ENCODE data around the gene CAMKK1. TPM values are rescaled to one million over a fixed set of nuclear protein-coding genes. Genes with fewer than 3 reads are reported as not detected.

The CAMKK1 gene
- total and polyA plus RNA-seq, 2 donors (not counting 3 experiments of a cell fraction or from before 2014, with no cell fraction given), result 4.5 to 6.1 TPM

GRCh38 chr17:3917391-3917931 lies 24.6 kb upstream of the CAMKK1 start:
- dilution Hi-C loops (cut with MboI; ENCODE audit: extremely low pct_ligation_motif_present, low sequenced_read_pairs), result no loop called here
- Histone ChIP-seq H4K20me1 (replicated peaks; ENCODE audit: control insufficient read depth, extremely low read depth, insufficient read depth, low read length) (no peaks in the 10 kb centered on the region), H3K27ac (ENCODE audit: insufficient read depth, low read depth, low read length) (no peak overlapping the region), H2AFZ (ENCODE audit: low read depth, low read length) (peak overlapping the region; percentile 25), H3K4me1 (ENCODE audit: control insufficient read depth, extremely low read depth, insufficient read depth, low read length) (peaks cover 15% of the 10 kb centered on the region), H3K4me2 (ENCODE audit: insufficient read depth, low read length) (no peak overlapping the region), H3K4me3 (replicated peaks in 1 of 3; ENCODE audit: insufficient read depth in 1 of 3, low read depth in 1 of 3, low read length in 3 of 3) (no peak overlapping the region), H3K9ac (replicated peaks; ENCODE audit: extremely low read depth, insufficient read depth, low read length) (no peak overlapping the region), H3K79me2 (ENCODE audit: control insufficient read depth, insufficient read depth, low read length) (no peaks in the 10 kb centered on the region), H3K36me3 (ENCODE audit: control insufficient read depth in 2 of 2, extremely low read depth in 1 of 2, insufficient read depth in 2 of 2, low read length in 2 of 2) (no peaks in the 10 kb centered on the region), H3K9me1 (replicated peaks; ENCODE audit: control insufficient read depth, extremely low read depth, insufficient read depth, low read length) (no peaks in the 10 kb centered on the region), H3K27me3 (ENCODE audit: control insufficient read depth in 2 of 2, insufficient read depth in 2 of 2, low read length in 2 of 2) (no peaks in the 10 kb centered on the region), H3K9me3 (replicated peaks; ENCODE audit: control insufficient read depth, insufficient read depth, low read length) (no peaks in the 10 kb centered on the region)
- BruUV-seq (replicated peaks), result no TSS peak
- CTCF ChIA-PET, result interaction anchor here (0.5 to 2.7 kb wide), 7 partner anchors 8 to 307 kb away, joined by 3 to 26 read pairs (median 6); no protein-coding TSS in a partner anchor
- DNase-seq (ENCODE audit: low read depth, low spot score), result peak; percentile 31
- TF ChIP-seq FOS (IDR thresholded peaks at IDR 0.05; ENCODE audit: borderline replicate concordance, insufficient read depth, low read length) (no peak), EZH2 (IDR thresholded peaks at IDR 0.05; ENCODE audit: borderline replicate concordance, low read depth, low read length, severe bottlenecking) (no peak), MAX (IDR thresholded peaks at IDR 0.05; ENCODE audit: insufficient read depth, insufficient read length) (no peak), GATA2 (IDR thresholded peaks at IDR 0.05; ENCODE audit: insufficient read depth, insufficient read length, low read depth, low read length) (no peak), POLR2A (IDR thresholded peaks at IDR 0.05; ENCODE audit: low read depth, low read length) (no peak), MYC (IDR thresholded peaks at IDR 0.05; ENCODE audit: low read depth, low read length) (no peak), JUN (IDR thresholded peaks at IDR 0.05; ENCODE audit: borderline replicate concordance, insufficient read depth, insufficient read length, low read depth) (no peak), POLR2AphosphoS5 (IDR thresholded peaks at IDR 0.05; ENCODE audit: insufficient read depth, low read depth, low read length) (no peak)
- TF ChIP-seq, protein P1, sequence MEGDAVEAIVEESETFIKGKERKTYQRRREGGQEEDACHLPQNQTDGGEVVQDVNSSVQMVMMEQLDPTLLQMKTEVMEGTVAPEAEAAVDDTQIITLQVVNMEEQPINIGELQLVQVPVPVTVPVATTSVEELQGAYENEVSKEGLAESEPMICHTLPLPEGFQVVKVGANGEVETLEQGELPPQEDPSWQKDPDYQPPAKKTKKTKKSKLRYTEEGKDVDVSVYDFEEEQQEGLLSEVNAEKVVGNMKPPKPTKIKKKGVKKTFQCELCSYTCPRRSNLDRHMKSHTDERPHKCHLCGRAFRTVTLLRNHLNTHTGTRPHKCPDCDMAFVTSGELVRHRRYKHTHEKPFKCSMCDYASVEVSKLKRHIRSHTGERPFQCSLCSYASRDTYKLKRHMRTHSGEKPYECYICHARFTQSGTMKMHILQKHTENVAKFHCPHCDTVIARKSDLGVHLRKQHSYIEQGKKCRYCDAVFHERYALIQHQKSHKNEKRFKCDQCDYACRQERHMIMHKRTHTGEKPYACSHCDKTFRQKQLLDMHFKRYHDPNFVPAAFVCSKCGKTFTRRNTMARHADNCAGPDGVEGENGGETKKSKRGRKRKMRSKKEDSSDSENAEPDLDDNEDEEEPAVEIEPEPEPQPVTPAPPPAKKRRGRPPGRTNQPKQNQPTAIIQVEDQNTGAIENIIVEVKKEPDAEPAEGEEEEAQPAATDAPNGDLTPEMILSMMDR (IDR thresholded peaks at IDR 0.05; ENCODE audit: extremely low read depth in 1 of 2, insufficient read depth in 1 of 2, low read depth in 1 of 2, low read length in 2 of 2), result no peak
- peak; percentile 57 for FAIRE-seq
- POLR2A ChIA-PET, result no interaction called here
- intact Hi-C loops (cut with micrococcal nuclease), result no loop called here

Measured in endothelial cell of umbilical vein (primary cell).